NT2/D1 (cell line): Measurements from ENCODE around the gene KANK4.
A peak's percentile ranks its signal among the peaks of the same experiment; 100 is the strongest.

Experiments
- DNase-seq: peaks from one replicate; pipeline ENCODE4 v3.0.0-alpha.2; 2011; ENCODE audit warnings: low read depth, low spot score
- H3K27me3 ChIP-seq: 2 replicates; pipeline ENCODE4 v1.6.0; 2011; ENCODE audit warnings: mild to moderate bottlenecking; ENCODE audit not compliant: insufficient read length, insufficient read depth
- H3K36me3 ChIP-seq: 2 replicates; pipeline ENCODE4 v1.6.1; 2011; ENCODE audit warnings: mild to moderate bottlenecking, low read length, mixed read lengths; ENCODE audit not compliant: insufficient read depth, insufficient read length
- H3K4me1 ChIP-seq: 2 replicates; pipeline ENCODE4 v1.5.1; 2011; ENCODE audit not compliant: insufficient read depth, insufficient read length
- H3K4me3 ChIP-seq: 2 replicates; pipeline ENCODE4 v1.5.1; 2011; ENCODE audit warnings: low read depth; ENCODE audit not compliant: insufficient read length
- H3K9ac ChIP-seq: 2 replicates; pipeline ENCODE4 v1.6.0; 2011; ENCODE audit warnings: low read depth; ENCODE audit not compliant: insufficient read length
- H3K9me3 ChIP-seq: 2 replicates; pipeline ENCODE4 v1.5.1; 2011; ENCODE audit warnings: mild to moderate bottlenecking, low read length; ENCODE audit not compliant: insufficient read depth
- SUZ12 ChIP-seq: IDR thresholded peaks from 2 replicates; pipeline ENCODE4 v1.6.1; 2011; ENCODE audit not compliant: insufficient read length, insufficient read depth; ENCODE audit errors: extremely low read depth
- YY1 ChIP-seq: IDR thresholded peaks from 2 replicates; pipeline ENCODE4 v1.6.1; 2011; ENCODE audit not compliant: insufficient read length, insufficient read depth
- ZNF274 ChIP-seq: IDR thresholded peaks from 2 replicates; pipeline ENCODE4 v1.6.1; 2011; ENCODE audit warnings: mild to moderate bottlenecking, low read depth, low read length

Gene KANK4

GRCh38 chr1:62234688-62235087 is 84.5 kb downstream of the KANK4 start:
- no peak for DNase-seq
- Histone ChIP-seq H3K9ac (no peak overlapping the region), H3K36me3 (peaks cover 9% of the 10 kb centered on the region), H3K9me3 (no peaks in the 10 kb centered on the region), H3K4me1 (peaks cover 10% of the 10 kb centered on the region), H3K4me3 (no peak overlapping the region), H3K27me3 (no peaks in the 10 kb centered on the region)
- TF ChIP-seq YY1 (no peak), ZNF274 (no peak)

- TF ChIP-seq ZNF274 (no peak), YY1 (no peak), SUZ12 (no peak)
- no peak overlapping the region for H3K9ac ChIP-seq
- no peak overlapping the region for H3K4me3 ChIP-seq
- H3K36me3 ChIP-seq = peaks cover 10% of the 10 kb centered on the region
- no peaks in the 10 kb centered on the region for H3K9me3 ChIP-seq
- H3K27me3 ChIP-seq = no peaks in the 10 kb centered on the region
- DNase-seq = no peak
- H3K4me1 ChIP-seq = peaks cover 15% of the 10 kb centered on the region
These were observed 85.2 kb downstream of the KANK4 start for GRCh38 chr1:62233926-62234450.

GRCh38 chr1:62232871-62233278 is 86.4 kb downstream of the KANK4 start:
- H3K4me1 ChIP-seq = peaks cover 25% of the 10 kb centered on the region
- H3K4me3 ChIP-seq = no peak overlapping the region
- peaks cover 21% of the 10 kb centered on the region for H3K36me3 ChIP-seq
- H3K9me3 ChIP-seq = no peaks in the 10 kb centered on the region
- TF ChIP-seq ZNF274 = no peak
- no peak for TF ChIP-seq SUZ12
- no peak for TF ChIP-seq YY1
- H3K27me3 ChIP-seq = no peaks in the 10 kb centered on the region
- no peak for DNase-seq
- no peak overlapping the region for H3K9ac ChIP-seq

GRCh38 chr1:62230718-62231117 is 88.5 kb downstream of the KANK4 start:
- no peaks in the 10 kb centered on the region for H3K9me3 ChIP-seq
- peaks cover 38% of the 10 kb centered on the region for H3K36me3 ChIP-seq
- H3K4me1 ChIP-seq = peaks cover 30% of the 10 kb centered on the region
- no peak overlapping the region for H3K4me3 ChIP-seq
- no peaks in the 10 kb centered on the region for H3K27me3 ChIP-seq
- TF ChIP-seq ZNF274 = no peak
- TF ChIP-seq SUZ12 = no peak
- TF ChIP-seq YY1 = no peak
- DNase-seq = no peak
- no peak overlapping the region for H3K9ac ChIP-seq

- peaks cover 30% of the 10 kb centered on the region for H3K4me1 ChIP-seq
- TF ChIP-seq YY1 (no peak), SUZ12 (no peak), ZNF274 (no peak)
- H3K4me3 ChIP-seq = no peak overlapping the region
- peaks cover 43% of the 10 kb centered on the region for H3K36me3 ChIP-seq
- peak overlapping the region; percentile 46 for H3K9ac ChIP-seq
- DNase-seq = no peak
- H3K9me3 ChIP-seq = no peaks in the 10 kb centered on the region
- H3K27me3 ChIP-seq = no peaks in the 10 kb centered on the region
These were observed 89.3 kb downstream of the KANK4 start for GRCh38 chr1:62229932-62230331.

GRCh38 chr1:62229468-62229867 is 89.8 kb downstream of the KANK4 start:
- Histone ChIP-seq H3K9me3 (no peaks in the 10 kb centered on the region), H3K4me3 (no peak overlapping the region)
- DNase-seq = no peak

GRCh38 chr1:62228883-62229187 is 90.4 kb downstream of the KANK4 start:
- Histone ChIP-seq H3K9ac (peak overlapping the region; percentile 37), H3K27me3 (no peaks in the 10 kb centered on the region), H3K4me3 (no peak overlapping the region), H3K9me3 (no peaks in the 10 kb centered on the region), H3K36me3 (peaks cover 48% of the 10 kb centered on the region), H3K4me1 (peaks cover 30% of the 10 kb centered on the region)
- no peak for TF ChIP-seq SUZ12
- TF ChIP-seq ZNF274 = no peak
- TF ChIP-seq YY1 = no peak
- DNase-seq = no peak

More at GRCh38 chr1:62229468-62229867, 89.8 kb downstream of the KANK4 start:
- H3K4me1 ChIP-seq = peaks cover 30% of the 10 kb centered on the region
- H3K9ac ChIP-seq = peak overlapping the region; percentile 46
- H3K36me3 ChIP-seq = peaks cover 43% of the 10 kb centered on the region
- no peaks in the 10 kb centered on the region for H3K27me3 ChIP-seq
- TF ChIP-seq YY1 (no peak), SUZ12 (no peak), ZNF274 (no peak)
